Left hindlimb (tissue), 1 donor: ENCODE results near the gene MESP1.

Experiments
- DNase-seq: peaks from one replicate; pipeline ENCODE4 v3.0.0-alpha.2; 2018

MESP1 gene

DNA sequence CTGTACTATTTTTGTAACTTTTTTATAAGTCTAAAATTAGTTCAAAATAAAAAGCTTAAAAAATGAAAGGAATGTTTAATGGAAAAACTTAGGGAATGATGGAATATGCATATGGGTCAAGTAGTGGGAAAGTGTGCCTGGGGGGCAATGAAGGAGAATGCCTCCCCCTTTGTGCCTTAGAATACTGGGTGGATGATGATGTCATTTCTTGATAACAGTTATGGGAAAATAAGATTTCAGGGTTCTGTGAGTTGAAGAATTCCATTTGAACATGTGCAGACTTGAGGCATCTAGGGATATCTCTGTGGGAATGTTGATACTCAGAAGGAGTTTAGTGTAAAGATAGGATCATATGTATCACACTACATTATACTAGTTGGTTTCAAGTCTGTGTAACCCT, 46.6 kb downstream of the MESP1 start:
- no peak for DNase-seq
